H9 (cell line): Measurements from ENCODE around the gene PROX2. TPM values are rescaled to one million over a fixed set of nuclear protein-coding genes. Genes with fewer than 3 reads are reported as not detected.

ENCODE experiments used
- DNase-seq: peaks from one replicate; pipeline ENCODE4 v3.0.0-alpha.2; 2017
- H2AFZ ChIP-seq: one replicate; pipeline ENCODE4 v1.6.1; 2013; ENCODE audit warnings: mild to moderate bottlenecking, low read length, control low read depth, moderate library complexity
- H2AK5ac ChIP-seq: 2 replicates; pipeline ENCODE4 v1.6.1; 2013; ENCODE audit warnings: low read length, control low read depth, mixed read lengths; ENCODE audit not compliant: insufficient read length
- H2BK120ac ChIP-seq: one replicate; pipeline ENCODE4 v1.6.1; 2013; ENCODE audit warnings: low read depth, mild to moderate bottlenecking, low read length, control low read depth, inconsistent platforms; ENCODE audit not compliant: poor library complexity, severe bottlenecking
- H2BK12ac ChIP-seq: 2 replicates; pipeline ENCODE4 v1.6.1; 2013; ENCODE audit warnings: low read length, control low read depth, mixed read lengths, low read depth; ENCODE audit not compliant: insufficient read length
- H2BK15ac ChIP-seq: 2 replicates; pipeline ENCODE4 v1.6.1; 2013; ENCODE audit warnings: low read depth, low read length, control low read depth
- H2BK20ac ChIP-seq: one replicate; pipeline ENCODE4 v1.6.1; 2013; ENCODE audit warnings: low read depth, mild to moderate bottlenecking, low read length, control low read depth, inconsistent platforms; ENCODE audit not compliant: poor library complexity, severe bottlenecking
- H2BK5ac ChIP-seq: 2 replicates; pipeline ENCODE4 v1.6.1; 2013; ENCODE audit warnings: low read length, control low read depth, mixed read lengths; ENCODE audit not compliant: insufficient read length
- H3K14ac ChIP-seq: 2 replicates; pipeline ENCODE4 v1.6.1; 2013; ENCODE audit warnings: low read length, control low read depth; ENCODE audit not compliant: insufficient read depth
- H3K18ac ChIP-seq: 2 replicates; pipeline ENCODE4 v1.6.1; 2013; ENCODE audit warnings: low read depth, mild to moderate bottlenecking, mixed read lengths, low read length, control low read depth; ENCODE audit not compliant: insufficient read length
- H3K23ac ChIP-seq: 2 replicates; pipeline ENCODE4 v1.6.1; 2013; ENCODE audit warnings: low read length, control low read depth, mixed read lengths, low read depth; ENCODE audit not compliant: insufficient read length
- H3K23me2 ChIP-seq: 2 replicates; pipeline ENCODE4 v1.6.1; 2013; ENCODE audit warnings: low read depth, mild to moderate bottlenecking, mixed read lengths, low read length, control low read depth; ENCODE audit not compliant: insufficient read length, poor library complexity, severe bottlenecking
- H3K27ac ChIP-seq: 2 replicates; pipeline ENCODE4 v1.5.1; 2013; ENCODE audit warnings: low read length, control low read depth, mixed read lengths, low read depth; ENCODE audit not compliant: insufficient read length
- H3K27me3 ChIP-seq: 2 replicates; pipeline ENCODE4 v1.6.1; 2013; ENCODE audit warnings: low read length, control low read depth, inconsistent platforms; ENCODE audit not compliant: insufficient read depth
- H3K4ac ChIP-seq: 2 replicates; pipeline ENCODE4 v1.6.1; 2013; ENCODE audit warnings: low read depth, mild to moderate bottlenecking, control low read depth, inconsistent platforms, low read length, moderate library complexity
- H3K4me1 ChIP-seq: 2 replicates; pipeline ENCODE4 v1.6.1; 2013; ENCODE audit warnings: low read length, control low read depth, inconsistent platforms; ENCODE audit not compliant: insufficient read depth
- H3K4me2 ChIP-seq: 2 replicates; pipeline ENCODE4 v1.6.1; 2013; ENCODE audit warnings: low read length, control low read depth, mixed read lengths; ENCODE audit not compliant: insufficient read length, insufficient read depth
- H3K56ac ChIP-seq: 2 replicates; pipeline ENCODE4 v1.6.1; 2013; ENCODE audit warnings: low read depth, mild to moderate bottlenecking, mixed read lengths, low read length, control low read depth; ENCODE audit not compliant: insufficient read length
- H3K79me1 ChIP-seq: 2 replicates; pipeline ENCODE4 v1.6.1; 2013; ENCODE audit warnings: low read depth, mild to moderate bottlenecking, moderate library complexity, low read length, control low read depth, inconsistent platforms; ENCODE audit not compliant: insufficient read depth, poor library complexity, severe bottlenecking
- H3K79me2 ChIP-seq: 2 replicates; pipeline ENCODE4 v1.6.1; 2013; ENCODE audit warnings: low read length, control low read depth, inconsistent platforms; ENCODE audit not compliant: insufficient read depth
- H3K9ac ChIP-seq: 2 replicates; pipeline ENCODE4 v1.6.1; 2013; ENCODE audit warnings: low read length, control low read depth, mixed read lengths; ENCODE audit not compliant: insufficient read length; ENCODE audit errors: extremely low read depth
- H3K9me3 ChIP-seq: one replicate; pipeline ENCODE4 v1.6.1; 2013; ENCODE audit warnings: low read depth, low read length, inconsistent platforms; ENCODE audit not compliant: control insufficient read depth
- H3T11ph ChIP-seq: one replicate; pipeline ENCODE4 v1.6.1; 2013; ENCODE audit warnings: mild to moderate bottlenecking, low read length, control low read depth, inconsistent platforms
- H4K20me1 ChIP-seq: one replicate; pipeline ENCODE4 v1.6.1; 2013; ENCODE audit not compliant: control insufficient read depth, insufficient read length, insufficient read depth
- H4K5ac ChIP-seq: 2 replicates; pipeline ENCODE4 v1.6.1; 2013; ENCODE audit warnings: low read depth, mild to moderate bottlenecking, mixed read lengths, low read length, control low read depth; ENCODE audit not compliant: insufficient read length
- H4K8ac ChIP-seq: replicated peaks from 2 replicates; pipeline ENCODE4 v1.6.1; 2013; ENCODE audit warnings: low read length, control low read depth, mixed read lengths, low read depth; ENCODE audit not compliant: insufficient read length
- H4K91ac ChIP-seq: 2 replicates; pipeline ENCODE4 v1.6.1; 2013; ENCODE audit warnings: low read depth, mild to moderate bottlenecking, moderate library complexity, mixed read lengths, low read length, control low read depth; ENCODE audit not compliant: insufficient read length
- H3K27ac Mint-ChIP-seq, 3 experiments: 2 replicates in 2 of 3; 3 replicates in 1 of 3; pipeline ENCODE4 v1.8.0; 2020 to 2021; ENCODE audit warnings: mixed read lengths in 3 of 3, mild to moderate bottlenecking in 1 of 3, moderate library complexity in 1 of 3
- H3K27me3 Mint-ChIP-seq: 2 replicates; pipeline ENCODE4 v1.8.0; 2021; ENCODE audit warnings: low read depth, mild to moderate bottlenecking, moderate library complexity, mixed read lengths
- H3K36me3 Mint-ChIP-seq, 3 experiments: 2 replicates in 2 of 3; 3 replicates in 1 of 3; pipeline ENCODE4 v1.8.0; 2020 to 2021; ENCODE audit warnings: low read depth in 3 of 3, mixed read lengths in 3 of 3; ENCODE audit not compliant: insufficient read depth in 1 of 3
- H3K4me1 Mint-ChIP-seq, 2 experiments: 2 replicates each; pipeline ENCODE4 v1.8.0; 2020; ENCODE audit warnings: mixed read lengths in 2 of 2
- H3K4me3 Mint-ChIP-seq, 2 experiments: 2 replicates in 1 of 2; 3 replicates in 1 of 2; pipeline ENCODE4 v1.8.0; 2020 to 2021; ENCODE audit warnings: mild to moderate bottlenecking in 2 of 2, mixed read lengths in 2 of 2, moderate library complexity in 1 of 2
- H3K9me3 Mint-ChIP-seq, 2 experiments: 2 replicates in 1 of 2; 3 replicates in 1 of 2; pipeline ENCODE4 v1.8.0; 2020; ENCODE audit warnings: mild to moderate bottlenecking in 2 of 2, mixed read lengths in 2 of 2, moderate library complexity in 1 of 2
- WGBS: extraction: QIAGEN DNeasy Blood & Tissue Kit; methylation state at CpG from one replicate; pipeline ENCODE4 v1.1.7; 2013; ENCODE audit warnings: missing lambda C conversion rate, low lambda C conversion rate, mixed read lengths; ENCODE audit not compliant: insufficient read length; ENCODE audit errors: extremely low coverage; 5-methylcytosine and 5-hydroxymethylcytosine counted together
- total RNA-seq: library from RNA; stranded (reverse); gene quantifications from 2 replicates; pipeline ENCODE4 v1.2.1, GENCODE V29; 2021
- TF ChIP-seq, protein P1 (sequence below): fragments of 200-600 bp; sonication (generic); conservative IDR thresholded peaks from 3 replicates; pipeline ENCODE4 v1.8.0; 2021; ENCODE audit warnings: antibody characterized with exemption, mild to moderate bottlenecking

The PROX2 gene
- total RNA-seq, 1 experiment from 2014 or later = not detected

DNA sequence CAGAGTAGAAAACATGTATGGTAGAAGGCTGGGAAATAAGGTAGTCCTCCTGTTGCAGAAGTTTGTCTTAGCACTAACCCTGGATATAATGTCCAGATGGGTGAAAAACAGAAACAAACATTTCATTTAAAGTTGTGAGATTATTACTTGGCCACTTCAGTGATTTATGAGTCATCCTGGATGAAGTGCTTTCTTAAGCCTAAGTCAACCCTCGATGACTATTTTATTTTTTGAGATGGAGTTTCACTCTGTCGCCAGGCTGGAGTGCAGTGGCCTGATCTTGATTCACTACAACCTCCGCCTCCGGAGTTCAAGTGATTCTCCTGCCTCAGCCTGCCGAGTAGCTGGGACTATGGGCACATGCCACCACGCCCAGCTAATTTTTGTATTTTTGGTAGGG, 15.9 kb upstream of the PROX2 start:
- Histone ChIP-seq H2BK5ac (no peak overlapping the region), H3K27ac (no peak overlapping the region), H3T11ph (no peak overlapping the region), H3K79me2 (peaks cover 6% of the 10 kb centered on the region; the same call in 1 of the 2 replicates), H3K18ac (no peak overlapping the region), H3K9ac (no peak overlapping the region), H2AK5ac (no peak overlapping the region), H4K8ac (no peak overlapping the region), H4K91ac (no peak overlapping the region), H3K79me1 (peaks cover 8% of the 10 kb centered on the region), H4K20me1 (no peaks in the 10 kb centered on the region), H3K23me2 (no peaks in the 10 kb centered on the region), H3K23ac (no peak overlapping the region), H2BK12ac (no peak overlapping the region), H3K4ac (no peak overlapping the region), H3K9me3 (no peaks in the 10 kb centered on the region), H2AFZ (no peak overlapping the region), H3K4me2 (no peak overlapping the region), H3K4me1 (no peaks in the 10 kb centered on the region; the same call in 1 of the 2 replicates), H2BK20ac (no peak overlapping the region), H3K56ac (no peak overlapping the region), H2BK15ac (no peak overlapping the region), H2BK120ac (no peak overlapping the region), H3K14ac (no peak overlapping the region), H3K27me3 (no peaks in the 10 kb centered on the region), H4K5ac (no peak overlapping the region)
- H3K4me1 Mint-ChIP-seq = peaks cover 13 to 15% of the 10 kb centered on the region in 2 experiments
- no peak for DNase-seq
- 0 out of 7 replicates have a peak overlapping the region, but pooled peaks of 1 of the 3 experiments have one; percentile 32 for H3K27ac Mint-ChIP-seq
- no peak overlapping the region for H3K4me3 Mint-ChIP-seq
- no peaks in the 10 kb centered on the region for H3K27me3 Mint-ChIP-seq
- no CpG with 5 or more reads among the region's 6 CpGs for WGBS
- TF ChIP-seq, protein P1, sequence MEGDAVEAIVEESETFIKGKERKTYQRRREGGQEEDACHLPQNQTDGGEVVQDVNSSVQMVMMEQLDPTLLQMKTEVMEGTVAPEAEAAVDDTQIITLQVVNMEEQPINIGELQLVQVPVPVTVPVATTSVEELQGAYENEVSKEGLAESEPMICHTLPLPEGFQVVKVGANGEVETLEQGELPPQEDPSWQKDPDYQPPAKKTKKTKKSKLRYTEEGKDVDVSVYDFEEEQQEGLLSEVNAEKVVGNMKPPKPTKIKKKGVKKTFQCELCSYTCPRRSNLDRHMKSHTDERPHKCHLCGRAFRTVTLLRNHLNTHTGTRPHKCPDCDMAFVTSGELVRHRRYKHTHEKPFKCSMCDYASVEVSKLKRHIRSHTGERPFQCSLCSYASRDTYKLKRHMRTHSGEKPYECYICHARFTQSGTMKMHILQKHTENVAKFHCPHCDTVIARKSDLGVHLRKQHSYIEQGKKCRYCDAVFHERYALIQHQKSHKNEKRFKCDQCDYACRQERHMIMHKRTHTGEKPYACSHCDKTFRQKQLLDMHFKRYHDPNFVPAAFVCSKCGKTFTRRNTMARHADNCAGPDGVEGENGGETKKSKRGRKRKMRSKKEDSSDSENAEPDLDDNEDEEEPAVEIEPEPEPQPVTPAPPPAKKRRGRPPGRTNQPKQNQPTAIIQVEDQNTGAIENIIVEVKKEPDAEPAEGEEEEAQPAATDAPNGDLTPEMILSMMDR = no peak
- H3K36me3 Mint-ChIP-seq = peaks cover 54 to 82% (median 78%) of the 10 kb centered on the region in 3 experiments
- no peaks in the 10 kb centered on the region for H3K9me3 Mint-ChIP-seq
